Raji (cell line): ENCODE data around the gene NUDT1.

Experiments
- POLR2A ChIP-seq: IDR thresholded peaks from 2 replicates; pipeline ENCODE4 v1.6.1; 2011; ENCODE audit warnings: low read depth, low read length, control low read depth; ENCODE audit not compliant: insufficient read depth

NUDT1 gene

GRCh38 chr7:2258661-2259365 lies 16.8 kb downstream of the NUDT1 start:
- no peak for TF ChIP-seq POLR2A

GRCh38 chr7:2259480-2259879 lies 17.5 kb downstream of the NUDT1 start:
- no peak for TF ChIP-seq POLR2A

GRCh38 chr7:2260820-2261219 lies 18.8 kb downstream of the NUDT1 start:
- no peak for TF ChIP-seq POLR2A

GRCh38 chr7:2261611-2262010 lies 19.6 kb downstream of the NUDT1 start:
- TF ChIP-seq POLR2A = no peak

GRCh38 chr7:2263176-2263575 lies 21.1 kb downstream of the NUDT1 start:
- TF ChIP-seq POLR2A = no peak

GRCh38 chr7:2264158-2264557 lies 22.1 kb downstream of the NUDT1 start:
- no peak for TF ChIP-seq POLR2A

- no peak for TF ChIP-seq POLR2A
Measured at GRCh38 chr7:2266911-2267310, 24.9 kb downstream of the NUDT1 start.

- no peak for TF ChIP-seq POLR2A
Measured at GRCh38 chr7:2269991-2270460, 28.0 kb downstream of the NUDT1 start.

GRCh38 chr7:2270495-2270894 lies 28.5 kb downstream of the NUDT1 start:
- no peak for TF ChIP-seq POLR2A

- TF ChIP-seq POLR2A = no peak
Measured at GRCh38 chr7:2271273-2272026, 29.4 kb downstream of the NUDT1 start.

GRCh38 chr7:2272031-2272430 lies 30.0 kb downstream of the NUDT1 start:
- no peak for TF ChIP-seq POLR2A

- TF ChIP-seq POLR2A = no peak
Measured at GRCh38 chr7:2273866-2274265, 31.8 kb downstream of the NUDT1 start.

- no peak for TF ChIP-seq POLR2A
Measured at GRCh38 chr7:2274666-2275065, 32.6 kb downstream of the NUDT1 start.

GRCh38 chr7:2275101-2275500 lies 33.1 kb downstream of the NUDT1 start:
- TF ChIP-seq POLR2A = no peak

- TF ChIP-seq POLR2A = no peak
Measured at GRCh38 chr7:2276107-2276506, 34.1 kb downstream of the NUDT1 start.

GRCh38 chr7:2278026-2278425 lies 36.0 kb downstream of the NUDT1 start:
- no peak for TF ChIP-seq POLR2A
